ENCODE measurements around the gene ITSN1.

GRCh38 chr21:33696465-33696864, 54.2 kb downstream of the ITSN1 start:
- TF ChIP-seq CTCF (IDR thresholded peaks at IDR 0.05 in 4 of 5, conservative IDR thresholded peaks at IDR 0.05 in 1 of 5) (no peak), POLR2A (IDR thresholded peaks at IDR 0.05) (no peak)

Measured in gastrocnemius medialis (tissue), 4 donors.